T-helper 1 cell (primary cell): ENCODE results near the gene PRKAR2B.
"Not testable (repeated sequence)": the region's sequence is repeated elsewhere in the genome, so short reads cannot be mapped to it uniquely, and the experiment has no call there.

Source experiments
- DNase-seq, 5 donors: peaks; one replicate each; pipeline ENCODE4 v3.0.0-alpha.2; 2012 to 2020

The PRKAR2B gene

GRCh38 chr7:107049480-107049879 is 5.0 kb downstream of the PRKAR2B start:
- no peak for DNase-seq

GRCh38 chr7:107049971-107050532 is 5.5 kb downstream of the PRKAR2B start:
- DNase-seq: no peak

- peak in 1 of 5 donors; percentile 6 for DNase-seq
These were observed 6.9 kb downstream of the PRKAR2B start for GRCh38 chr7:107051376-107051775.

GRCh38 chr7:107054965-107055364 is 10.5 kb downstream of the PRKAR2B start:
- DNase-seq: not testable (repeated sequence)

GRCh38 chr7:107056058-107056457 is 11.6 kb downstream of the PRKAR2B start:
- not testable (repeated sequence) for DNase-seq

GRCh38 chr7:107056728-107057473 is 12.4 kb downstream of the PRKAR2B start:
- DNase-seq: no peak

- no peak for DNase-seq
These were observed 12.9 kb downstream of the PRKAR2B start for GRCh38 chr7:107057474-107057833.

- no peak for DNase-seq
These were observed 15.0 kb downstream of the PRKAR2B start for GRCh38 chr7:107059468-107059867.

GRCh38 chr7:107063245-107064120 is 19.0 kb downstream of the PRKAR2B start:
- DNase-seq: no peak

- DNase-seq: no peak
These were observed 19.8 kb downstream of the PRKAR2B start for GRCh38 chr7:107064255-107064654.

- DNase-seq: no peak
These were observed 21.4 kb downstream of the PRKAR2B start for GRCh38 chr7:107065929-107066247.

- DNase-seq: no peak
These were observed 23.7 kb downstream of the PRKAR2B start for GRCh38 chr7:107068156-107068555.

GRCh38 chr7:107069457-107069856 is 25.0 kb downstream of the PRKAR2B start:
- DNase-seq: no peak

- no peak for DNase-seq
These were observed 26.2 kb downstream of the PRKAR2B start for GRCh38 chr7:107070710-107071109.

GRCh38 chr7:107071129-107071528 is 26.6 kb downstream of the PRKAR2B start:
- DNase-seq: no peak

GRCh38 chr7:107072133-107072532 is 27.6 kb downstream of the PRKAR2B start:
- DNase-seq: no peak

- DNase-seq: no peak
These were observed 31.5 kb downstream of the PRKAR2B start for GRCh38 chr7:107075863-107076574.

- no peak for DNase-seq
These were observed 32.5 kb downstream of the PRKAR2B start for GRCh38 chr7:107076781-107077698.

- DNase-seq: no peak
These were observed 33.4 kb downstream of the PRKAR2B start for GRCh38 chr7:107077699-107078516.

GRCh38 chr7:107078517-107078966 is 34.0 kb downstream of the PRKAR2B start:
- DNase-seq: no peak
